Measurements from ENCODE around the gene CWF19L2.
"Not testable (repeated sequence)": the region's sequence is repeated elsewhere in the genome, so short reads cannot be mapped to it uniquely, and the experiment has no call there.

The CWF19L2 gene

DNA sequence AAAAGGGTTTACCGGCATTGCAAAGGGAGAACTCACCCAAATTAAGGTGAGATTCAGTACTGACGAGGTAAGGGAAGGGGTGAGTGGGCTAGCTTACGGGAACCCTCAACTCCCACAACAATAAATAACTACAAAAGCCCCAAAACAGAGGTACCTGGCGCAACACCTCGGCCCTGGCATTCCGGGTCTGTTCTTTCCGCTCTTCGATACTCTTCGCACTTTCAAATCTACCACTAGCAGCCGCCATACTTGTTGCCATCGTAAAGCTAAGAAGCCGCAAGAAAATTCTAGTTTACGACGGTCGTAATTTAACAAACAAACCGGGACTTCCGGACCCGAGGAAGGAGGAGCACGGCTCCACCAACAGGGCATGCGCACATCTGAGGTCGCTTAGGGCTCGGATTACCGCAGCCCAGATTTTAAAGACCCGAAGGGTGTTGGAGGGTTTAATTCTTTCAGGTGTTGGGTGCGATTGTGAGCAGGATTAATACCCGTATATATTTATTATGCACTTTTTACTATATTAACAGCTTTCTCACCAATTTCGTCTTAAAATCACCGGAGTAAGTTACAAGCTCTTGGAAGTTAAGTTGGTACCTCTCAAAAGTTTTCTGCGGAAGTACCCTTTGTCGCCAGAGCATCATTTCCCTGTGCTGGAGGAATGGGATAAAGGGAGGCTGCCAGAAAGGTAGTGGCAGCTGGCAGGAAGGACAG, at the start of gene CWF19L2:
TSS of gene CWF19L2 (minus strand) at position 268 of the 714 bp plus-strand sequence. CDS start at position 259, 9 bp downstream.
- DNase-seq (ENCODE audit: low read depth in 2 of 2), result peak; percentile 83 to 87

DNA sequence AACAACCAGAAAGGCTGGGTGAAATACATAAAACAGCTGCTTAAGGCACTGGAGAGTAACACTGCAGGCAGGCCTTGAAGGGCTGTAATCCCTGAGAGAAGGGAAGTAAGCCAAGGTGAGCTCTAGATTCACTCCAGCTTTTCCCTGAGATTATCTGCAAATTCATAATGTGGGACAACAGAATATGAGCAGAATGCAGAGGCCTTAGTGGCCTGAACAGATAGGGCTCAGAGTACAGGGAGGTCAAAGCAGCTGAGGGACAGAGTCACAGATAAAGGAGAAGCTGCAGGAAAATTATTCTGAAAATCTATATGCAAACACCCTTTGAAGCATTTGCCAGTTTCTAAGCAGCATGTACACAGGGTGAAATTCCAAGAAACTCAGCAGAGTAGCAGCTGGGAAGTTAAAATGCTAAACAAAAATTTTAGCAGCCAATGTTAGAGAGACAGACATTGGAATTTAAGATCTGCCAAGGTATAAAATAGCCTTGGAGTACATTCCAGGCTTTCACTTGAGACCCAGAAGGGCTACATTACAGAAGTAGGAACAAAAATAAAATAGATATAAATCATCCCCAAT, 48.1 kb upstream of the CWF19L2 start:
- DNase-seq (ENCODE audit: low read depth in 2 of 2), result no peak

DNA sequence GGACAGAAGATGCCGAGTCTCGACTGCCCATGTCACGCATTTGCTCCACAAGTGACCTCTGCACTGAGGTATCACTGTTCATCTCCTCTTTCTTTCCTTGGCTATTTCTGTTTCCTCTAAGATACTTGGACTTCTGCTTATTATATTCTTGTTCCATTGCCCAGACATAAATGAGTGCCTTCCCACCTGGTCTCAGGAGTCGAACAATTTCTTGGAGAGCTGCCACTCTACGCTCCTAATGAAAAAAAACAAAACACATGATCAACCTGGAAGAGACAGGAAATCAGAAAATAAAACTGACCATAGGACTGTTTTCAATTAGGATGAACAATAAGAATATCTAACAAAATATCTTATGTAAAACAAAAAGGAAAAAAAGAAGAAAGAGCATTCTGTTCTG, 47.4 kb upstream of the CWF19L2 start:
- DNase-seq (ENCODE audit: low read depth in 2 of 2), result no peak

DNA sequence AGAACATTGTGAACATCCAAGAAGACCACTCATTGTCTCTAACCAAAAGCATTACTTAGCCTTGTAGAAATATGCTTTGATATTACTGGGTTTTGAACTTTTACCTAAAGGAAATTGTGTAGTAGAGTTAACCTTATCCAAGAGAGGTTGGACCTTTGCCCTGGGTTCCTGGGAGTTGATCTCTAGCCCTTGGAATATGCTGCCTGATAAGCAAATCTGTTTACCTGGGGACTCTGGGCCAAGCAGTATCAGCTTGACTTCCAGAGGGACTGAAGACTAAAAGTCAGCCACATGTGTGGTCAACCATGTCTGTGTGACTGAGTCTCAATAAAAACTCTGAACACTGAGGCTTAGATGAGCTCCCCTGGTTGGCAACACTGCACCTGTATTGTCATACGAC, 44.1 kb upstream of the CWF19L2 start:
- no peak for DNase-seq (ENCODE audit: low read depth in 2 of 2)

DNA sequence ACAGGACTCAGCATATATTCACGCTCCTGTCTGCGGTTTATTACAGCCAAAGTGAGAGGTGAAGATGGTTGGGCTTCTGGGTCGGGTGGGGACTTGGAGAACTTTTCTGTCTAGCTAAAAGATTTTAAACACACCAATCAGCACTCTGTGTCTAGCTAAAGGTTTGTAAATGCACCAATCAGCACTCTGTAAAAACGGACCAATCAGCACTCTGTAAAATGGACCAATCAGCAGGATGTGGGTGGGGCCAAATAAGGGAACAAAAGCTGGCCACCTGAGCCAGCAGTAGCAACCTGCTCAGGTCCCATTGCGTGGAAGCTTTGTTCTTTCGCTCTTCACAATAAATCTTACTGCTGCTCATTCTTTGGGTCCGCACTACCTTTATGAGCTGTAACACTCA, 39.7 kb upstream of the CWF19L2 start:
- DNase-seq (ENCODE audit: low read depth in 2 of 2), result not testable (repeated sequence)

DNA sequence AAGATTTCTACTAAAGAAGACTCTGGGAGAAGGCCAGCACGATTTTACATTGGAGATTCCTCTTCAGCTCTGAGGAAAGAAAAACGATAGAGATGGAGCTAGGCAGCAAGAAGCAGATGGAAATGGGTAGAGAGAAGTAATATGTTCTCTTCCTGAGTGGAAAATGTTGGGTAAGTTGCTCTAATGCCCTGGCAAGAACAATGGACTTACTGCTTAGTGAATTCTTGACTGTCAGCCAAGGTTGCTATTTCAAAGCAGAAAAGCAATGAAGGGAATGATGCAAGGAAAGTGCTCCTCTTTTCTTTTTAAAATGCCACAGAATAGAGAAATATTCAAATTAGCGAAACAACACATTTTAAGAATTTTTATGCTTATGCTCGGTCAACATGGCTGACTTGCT, 38.4 kb upstream of the CWF19L2 start:
- no peak for DNase-seq (ENCODE audit: low read depth in 2 of 2)

DNA sequence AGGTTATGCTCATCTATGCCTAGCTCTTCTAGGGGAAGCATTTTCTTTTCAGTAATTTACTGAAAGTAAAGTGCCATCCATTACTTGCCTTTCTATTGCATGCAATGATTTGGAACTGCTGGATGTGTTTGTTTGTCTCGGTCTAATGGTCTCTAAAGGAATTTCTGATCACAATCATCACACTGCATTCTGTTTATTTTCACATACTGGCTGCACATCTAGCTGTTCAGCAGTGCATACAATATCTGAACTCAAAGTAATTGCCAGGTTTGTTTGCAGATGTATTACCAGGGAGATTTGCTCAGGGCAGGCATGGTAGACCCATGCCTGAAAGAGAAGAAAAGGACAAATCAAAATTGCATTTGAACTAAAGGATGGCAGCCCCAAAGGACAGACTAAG, 36.4 kb upstream of the CWF19L2 start:
- DNase-seq (ENCODE audit: low read depth in 2 of 2), result no peak

DNA sequence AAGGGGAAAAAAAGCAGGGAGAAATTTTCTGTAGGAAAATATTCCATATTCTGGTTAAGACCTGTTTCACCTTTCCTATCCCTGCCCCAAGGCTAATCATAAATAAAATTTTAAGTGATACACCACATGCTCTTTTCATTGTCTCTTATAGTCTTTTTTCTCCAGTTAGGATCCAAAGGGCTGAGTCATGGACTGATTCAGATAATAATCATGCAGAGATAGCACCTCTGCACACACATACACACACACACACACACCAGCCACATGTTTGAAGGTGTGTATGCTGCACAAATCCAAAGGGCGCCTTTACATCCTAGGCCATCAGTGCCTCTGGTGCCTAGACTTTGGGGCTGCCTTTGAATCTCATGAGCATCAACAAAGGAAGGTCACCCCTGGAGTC, 35.5 kb upstream of the CWF19L2 start:
- no peak for DNase-seq (ENCODE audit: low read depth in 2 of 2)

DNA sequence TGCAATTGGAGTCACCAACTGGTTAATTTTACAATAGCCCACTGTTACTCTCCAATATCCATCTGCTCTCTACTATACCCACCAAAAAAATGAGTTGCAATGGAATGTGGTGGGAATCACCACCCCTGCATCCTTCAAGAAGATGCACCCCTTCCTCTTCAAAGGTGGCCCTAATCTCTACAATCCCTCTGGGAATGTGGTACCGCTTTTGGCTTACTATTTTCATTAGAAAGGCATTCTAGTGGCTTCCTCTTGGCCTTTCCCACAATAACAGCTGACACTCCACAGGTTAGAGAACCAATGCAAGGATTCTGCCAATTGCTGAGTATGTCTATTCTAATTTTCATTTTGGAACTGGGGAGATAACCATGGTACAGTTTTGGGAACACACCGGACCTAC, 33.2 kb upstream of the CWF19L2 start:
- DNase-seq (ENCODE audit: low read depth in 2 of 2), result no peak

DNA sequence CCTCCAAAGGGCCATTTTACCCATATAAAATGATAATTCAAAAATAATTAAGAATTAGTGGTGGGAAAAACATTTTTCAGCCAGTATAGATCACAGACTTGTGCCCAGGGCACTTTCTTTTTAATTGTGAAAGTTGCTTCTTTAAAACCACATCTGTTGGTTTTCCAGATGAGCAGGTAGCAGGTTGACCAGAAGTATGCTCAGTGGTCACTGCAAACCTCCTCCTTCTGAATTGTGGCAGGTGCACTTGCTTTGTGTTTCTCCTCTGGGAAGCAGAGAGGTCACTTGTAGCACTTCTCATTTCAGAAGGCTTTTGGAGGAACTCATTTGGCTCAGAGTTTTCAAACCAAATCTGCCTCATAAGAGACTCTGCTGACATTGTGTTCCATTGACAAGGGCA, 24.6 kb upstream of the CWF19L2 start:
- DNase-seq (ENCODE audit: low read depth in 2 of 2), result no peak

DNA sequence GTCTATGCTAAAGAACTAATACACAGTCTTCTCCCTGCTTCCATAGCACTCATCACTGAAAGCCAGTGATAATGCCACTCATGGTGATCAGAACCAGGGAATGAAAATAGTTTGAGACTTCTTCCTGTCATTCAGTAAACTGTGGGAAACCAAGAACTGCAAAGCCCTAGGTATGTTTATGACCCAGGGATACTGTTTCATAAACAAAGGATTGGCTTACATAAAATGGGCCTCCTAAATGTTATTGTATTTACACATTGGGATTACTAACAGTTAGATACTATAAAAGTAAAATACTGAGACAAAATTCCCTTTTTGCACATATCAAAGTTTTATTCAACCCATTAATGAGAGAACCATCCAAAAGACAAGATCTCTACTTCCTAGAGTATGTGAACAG, 21.3 kb upstream of the CWF19L2 start:
- no peak for DNase-seq (ENCODE audit: low read depth in 2 of 2)

DNA sequence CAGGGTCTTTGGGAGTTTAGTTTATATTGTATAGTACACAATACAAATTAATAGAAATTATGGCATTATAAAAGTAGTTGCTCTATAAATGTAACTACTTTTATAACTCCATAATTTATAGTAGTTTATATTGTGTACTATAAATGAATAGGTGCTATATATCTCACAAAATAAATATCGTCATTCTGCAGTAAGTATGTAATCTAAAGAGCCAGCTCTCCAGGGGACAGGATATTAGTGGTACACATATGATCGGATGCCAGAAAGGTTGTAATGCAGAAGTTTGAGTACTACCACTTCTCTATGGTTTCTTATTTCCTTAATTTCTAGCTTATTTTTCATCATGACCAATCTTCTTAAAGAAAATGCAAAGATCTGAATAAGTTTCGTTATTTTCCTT, 20.2 kb upstream of the CWF19L2 start:
- no peak for DNase-seq (ENCODE audit: low read depth in 2 of 2)

DNA sequence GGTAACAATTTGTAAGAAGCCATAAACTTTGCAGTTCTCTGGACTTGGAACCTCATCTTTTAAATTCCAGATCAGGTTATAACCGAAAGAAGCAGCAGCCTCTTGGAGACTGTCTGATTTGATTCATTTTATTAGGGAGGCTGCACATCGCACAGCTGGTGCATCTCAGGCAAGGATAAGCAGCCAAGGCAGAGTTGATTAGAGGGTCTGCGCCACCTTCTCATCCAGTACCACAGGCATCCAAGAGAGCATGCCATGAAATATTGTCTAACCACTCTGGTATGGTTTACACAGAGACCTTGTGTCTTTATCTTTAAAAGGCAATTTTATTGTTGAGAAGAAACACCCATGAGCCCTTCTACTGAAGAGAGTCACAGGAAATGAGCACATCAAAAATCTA, 16.2 kb upstream of the CWF19L2 start:
- no peak for DNase-seq (ENCODE audit: low read depth in 2 of 2)

DNA sequence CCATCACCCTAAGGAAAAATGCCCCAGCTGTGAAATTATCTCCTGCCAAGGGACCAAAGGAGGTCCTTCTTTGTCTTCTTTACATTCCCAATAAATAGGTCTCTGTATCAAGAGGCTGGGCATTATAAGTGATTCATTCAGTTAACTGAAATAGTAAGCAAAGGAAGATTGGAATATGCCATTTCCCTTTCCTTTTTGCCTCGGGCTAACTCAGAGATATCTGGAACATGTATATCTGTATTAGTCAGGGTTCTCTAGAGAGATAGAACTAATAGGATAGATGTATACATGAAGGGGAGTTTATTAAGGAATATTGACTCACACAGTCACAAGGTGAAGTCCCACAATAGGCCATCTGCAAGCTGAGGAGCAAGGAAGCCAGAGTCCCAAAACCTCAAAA, 15.3 kb upstream of the CWF19L2 start:
- DNase-seq (ENCODE audit: low read depth in 2 of 2), result no peak

DNA sequence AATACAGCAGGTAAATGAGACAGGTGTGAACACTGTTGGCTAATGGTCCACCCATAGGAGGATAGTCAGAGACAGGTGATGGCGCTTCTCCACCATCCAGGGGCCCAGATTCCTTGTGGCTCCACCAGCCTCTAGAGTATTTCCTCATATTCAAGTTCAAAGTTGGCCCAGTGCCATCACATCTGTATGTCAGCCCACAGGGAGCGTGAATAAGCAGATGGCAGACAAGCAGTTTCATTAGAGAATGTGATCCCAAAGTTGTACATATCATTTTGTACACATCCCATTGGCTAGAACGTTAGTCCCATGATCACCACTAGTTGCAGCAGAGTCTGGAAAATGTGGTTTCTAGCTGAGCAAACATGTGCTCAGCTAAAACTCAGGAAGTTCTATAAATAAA, 11.0 kb upstream of the CWF19L2 start:
- DNase-seq (ENCODE audit: low read depth in 2 of 2), result no peak

DNA sequence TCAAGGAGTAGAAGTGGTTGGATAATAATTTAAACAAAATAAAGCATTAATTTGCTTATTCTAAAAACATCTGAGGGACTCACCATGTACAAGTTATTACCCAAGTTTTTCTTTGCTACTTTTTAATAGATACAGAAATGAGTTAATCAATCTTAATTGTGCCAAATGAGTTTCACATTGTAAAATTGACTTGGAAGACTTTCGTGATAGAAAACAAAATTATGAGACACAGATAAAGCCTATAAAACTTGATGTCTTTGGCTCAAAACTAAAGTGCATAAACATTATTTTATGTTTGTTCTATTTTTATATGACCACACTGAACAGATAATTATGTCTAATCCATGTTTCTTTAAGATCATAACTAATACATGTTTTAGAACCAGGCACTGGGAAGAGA, 10.1 kb upstream of the CWF19L2 start:
- DNase-seq (ENCODE audit: low read depth in 2 of 2), result no peak

DNA sequence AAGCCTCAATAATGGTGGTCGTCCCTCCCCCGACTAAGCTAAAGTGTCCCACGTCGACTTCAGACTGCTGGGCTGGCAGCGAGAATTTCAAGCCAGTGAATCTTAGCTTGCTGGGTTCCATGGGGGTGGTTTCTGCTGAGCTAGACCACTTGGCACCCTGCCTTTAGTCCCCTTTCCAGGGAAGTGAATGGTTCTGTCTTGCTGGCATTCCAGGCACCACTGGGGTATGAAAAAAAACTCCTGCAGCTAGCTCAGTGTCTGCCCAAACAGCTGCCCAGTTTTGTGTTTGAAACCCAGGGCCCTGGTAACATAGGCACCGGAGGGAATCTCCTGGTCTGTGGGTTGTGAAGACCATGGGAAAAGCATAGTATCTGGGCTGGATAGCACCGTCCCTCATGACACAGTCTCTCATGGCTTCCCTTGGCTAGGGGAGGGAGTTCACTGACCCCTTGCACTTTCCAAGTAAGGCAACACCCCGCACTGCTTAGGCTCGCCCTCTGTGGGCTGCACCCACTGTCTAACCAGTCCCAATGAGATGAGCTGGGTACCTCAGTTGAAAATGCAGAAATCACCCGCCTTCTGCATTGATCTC, 8.7 kb upstream of the CWF19L2 start:
- DNase-seq (ENCODE audit: low read depth in 2 of 2), result not testable (repeated sequence)

DNA sequence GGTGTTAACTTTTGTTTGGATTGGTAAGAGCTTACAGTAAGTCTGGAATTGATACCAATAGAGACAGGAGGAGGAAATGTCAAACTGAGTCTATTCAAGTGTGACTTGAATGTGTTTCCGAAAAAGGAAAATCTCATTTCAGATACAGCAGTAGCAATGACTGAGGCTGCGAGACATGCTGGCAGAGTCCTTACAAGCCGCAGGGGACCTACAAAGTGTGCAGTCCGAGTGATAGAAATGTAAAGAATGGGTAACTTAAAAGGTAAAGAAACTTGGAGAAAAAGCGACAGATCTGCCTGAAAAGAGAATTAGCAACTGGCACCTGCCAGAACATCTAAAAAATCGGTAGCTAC, 444 bp downstream of the CWF19L2 start:
- DNase-seq (ENCODE audit: low read depth in 2 of 2), result no peak

DNA sequence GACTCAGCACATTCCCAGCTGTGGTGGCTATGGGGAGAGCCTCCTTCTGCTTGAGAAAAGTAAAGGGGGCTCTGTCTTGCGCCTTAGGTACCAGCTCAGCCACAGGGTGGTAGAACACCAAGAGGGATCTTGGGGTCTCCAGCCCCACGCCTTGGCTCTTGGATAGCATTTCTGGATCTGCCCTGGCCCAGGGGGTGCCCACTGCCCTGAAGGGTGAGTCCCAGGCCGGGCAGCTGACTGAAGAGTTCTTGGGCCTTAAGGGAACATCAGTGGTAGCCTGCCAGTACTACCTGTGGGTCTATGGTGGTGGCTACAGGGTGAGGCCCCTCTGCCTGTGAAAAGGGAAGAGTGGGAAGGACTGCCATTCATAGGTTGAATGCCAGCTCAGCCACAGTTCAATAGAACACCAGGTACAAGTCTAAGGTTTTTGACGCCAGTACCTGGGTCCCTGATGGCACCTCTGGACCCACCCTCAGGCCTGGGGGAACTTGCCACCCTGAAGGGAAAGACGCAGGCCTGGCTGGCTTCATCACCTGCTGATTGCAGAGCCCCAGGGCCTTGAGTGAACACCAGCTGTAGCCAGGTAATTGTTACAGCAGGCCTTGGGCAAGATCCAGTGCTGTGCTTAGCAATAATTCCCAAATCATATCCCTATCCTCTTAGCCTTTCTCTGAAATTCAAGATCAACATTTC, 3.9 kb downstream of the CWF19L2 start:
- DNase-seq (ENCODE audit: low read depth in 2 of 2), result no peak

DNA sequence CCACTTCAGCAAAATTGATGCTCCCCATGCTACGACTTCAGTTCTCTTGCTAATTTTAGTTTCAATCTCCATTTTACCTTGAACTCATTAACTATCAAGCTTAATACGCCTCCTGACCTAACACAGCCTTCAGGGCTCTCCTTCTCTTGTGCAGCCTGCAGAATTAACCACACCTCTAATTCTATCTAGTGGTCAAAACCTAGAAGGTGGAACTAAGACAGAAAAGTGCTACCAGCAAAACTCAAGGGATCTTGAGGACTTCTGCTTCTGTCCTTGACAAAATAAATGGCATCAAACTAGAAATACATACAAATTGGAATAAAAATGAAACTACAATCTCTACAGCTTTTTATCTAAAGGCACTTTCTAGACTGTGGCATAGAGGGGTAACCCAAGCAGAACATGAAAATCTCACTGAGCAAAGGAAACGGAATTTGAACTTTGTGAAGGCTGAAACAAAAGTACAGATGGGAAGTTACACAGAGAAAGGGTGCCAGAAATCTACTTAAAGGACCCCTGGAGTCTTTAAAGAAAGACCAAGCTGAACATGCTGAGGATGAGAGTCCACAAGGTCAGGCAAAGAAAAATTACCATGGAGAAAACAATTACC, 10.7 kb downstream of the CWF19L2 start:
- no peak for DNase-seq (ENCODE audit: low read depth in 2 of 2)

DNA sequence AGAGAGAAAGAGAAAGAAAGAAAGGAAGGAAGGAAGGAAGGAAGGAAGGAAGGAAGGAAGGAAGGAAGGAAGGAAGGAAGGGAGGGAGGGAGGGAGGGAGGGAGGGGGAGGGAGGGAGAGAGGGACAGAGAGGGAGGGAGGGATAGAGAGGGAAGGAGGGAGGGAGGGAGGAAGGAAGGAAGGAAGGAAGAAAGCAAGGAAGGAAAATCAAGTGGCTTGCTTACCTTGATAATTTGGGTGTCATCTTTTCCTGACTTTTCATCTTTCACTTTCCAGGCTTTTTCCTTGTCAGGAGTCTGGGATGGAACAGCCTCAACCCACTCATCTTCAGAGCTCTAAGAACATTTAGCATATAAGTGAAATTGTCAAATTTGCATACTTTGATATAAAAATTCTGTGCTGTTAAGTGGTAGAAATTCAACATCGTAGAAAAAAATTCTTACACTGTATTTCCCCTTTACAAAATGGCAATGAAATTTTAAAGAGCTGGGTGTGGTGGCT, 14.9 kb downstream of the CWF19L2 start:
- no peak for DNase-seq (ENCODE audit: low read depth in 2 of 2)

DNA sequence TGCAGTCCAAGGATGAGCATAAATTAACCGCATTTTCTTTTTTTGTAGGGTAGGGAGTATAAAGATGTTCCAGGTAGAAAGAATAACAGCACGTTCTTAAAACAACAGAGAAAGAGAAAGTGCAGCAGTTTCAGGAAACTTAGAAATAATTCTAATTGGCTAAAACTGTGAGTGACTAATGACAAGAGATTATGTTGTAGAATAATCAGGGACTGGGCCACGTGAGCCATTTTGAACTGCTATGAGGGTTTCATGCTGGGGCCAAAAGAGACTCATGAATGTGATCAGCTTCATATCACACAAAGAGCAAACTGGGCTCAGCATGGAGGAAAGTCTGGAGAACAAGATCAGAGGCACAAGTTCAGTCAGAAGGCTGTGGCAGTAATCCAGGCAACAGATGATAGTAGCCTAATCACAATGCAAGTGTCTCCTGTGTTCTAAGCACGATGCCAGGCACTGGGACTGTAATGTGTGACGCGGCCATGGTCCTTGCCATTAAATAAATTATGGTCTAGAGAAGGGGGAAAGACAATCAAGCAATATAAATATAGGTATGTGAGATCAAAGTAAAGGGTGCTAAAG, 17.9 kb downstream of the CWF19L2 start:
- DNase-seq (ENCODE audit: low read depth in 2 of 2), result no peak
